HG03521 (cell line): ENCODE results near the gene ATP6V1G1.
"Not testable (repeated sequence)": the region's sequence is repeated elsewhere in the genome, so short reads cannot be mapped to it uniquely, and the experiment has no call there.

Experiments used
- ATAC-seq: cut with Tn5 transposase; IDR thresholded peaks from one replicate; pipeline ENCODE4 v1.9.1; 2021; ENCODE audit warnings: mild to moderate bottlenecking, moderate library complexity; ENCODE audit not compliant: unreplicated experiment

ATP6V1G1 gene

GRCh38 chr9:114578134-114578533 is 9.4 kb upstream of the ATP6V1G1 start:
- ATAC-seq: not testable (repeated sequence)

GRCh38 chr9:114580609-114581193 is 6.9 kb upstream of the ATP6V1G1 start:
- ATAC-seq: no peak

DNA sequence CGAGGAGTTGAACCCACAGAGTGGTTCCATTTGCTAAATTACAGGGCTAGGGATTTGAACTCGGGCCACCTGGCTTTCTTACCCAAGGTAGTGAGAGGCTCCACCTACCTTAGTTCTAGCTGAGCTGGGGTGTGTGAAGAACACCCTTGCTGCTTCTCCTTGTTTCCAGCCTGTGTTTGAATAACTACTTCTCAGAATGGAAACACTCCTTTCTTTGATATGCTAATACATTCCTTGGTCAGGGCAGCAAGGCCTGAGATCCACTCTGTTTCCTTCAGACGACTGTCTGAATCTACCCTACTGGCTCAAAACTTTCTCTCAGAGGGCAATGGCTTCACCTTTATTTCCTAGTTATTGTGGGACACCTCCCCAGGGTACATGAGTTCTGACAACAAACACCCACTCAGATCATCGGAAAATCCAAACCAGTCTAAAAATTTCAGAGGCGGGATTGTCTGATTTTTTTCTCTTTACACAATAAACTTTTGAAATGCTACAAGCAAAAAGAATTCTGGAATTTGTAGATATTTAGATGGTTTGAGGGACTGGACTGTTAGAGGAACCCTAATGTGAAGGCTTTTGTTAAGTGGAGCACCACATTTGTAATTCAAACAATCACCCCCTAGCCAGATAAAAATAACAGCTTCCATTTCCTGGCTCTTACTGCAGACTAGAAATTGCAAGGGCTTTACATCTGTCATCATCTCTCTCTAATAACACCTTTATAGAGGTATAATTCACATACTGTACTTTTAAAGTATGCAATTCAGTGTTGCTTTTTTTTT is 4.0 kb upstream of the ATP6V1G1 start:
- ATAC-seq: no peak

GRCh38 chr9:114588210-114588609 is 641 bp downstream of the ATP6V1G1 start:
- ATAC-seq: no peak

- ATAC-seq: no peak
Observed at GRCh38 chr9:114588651-114589526, 1.3 kb downstream of the ATP6V1G1 start.

DNA sequence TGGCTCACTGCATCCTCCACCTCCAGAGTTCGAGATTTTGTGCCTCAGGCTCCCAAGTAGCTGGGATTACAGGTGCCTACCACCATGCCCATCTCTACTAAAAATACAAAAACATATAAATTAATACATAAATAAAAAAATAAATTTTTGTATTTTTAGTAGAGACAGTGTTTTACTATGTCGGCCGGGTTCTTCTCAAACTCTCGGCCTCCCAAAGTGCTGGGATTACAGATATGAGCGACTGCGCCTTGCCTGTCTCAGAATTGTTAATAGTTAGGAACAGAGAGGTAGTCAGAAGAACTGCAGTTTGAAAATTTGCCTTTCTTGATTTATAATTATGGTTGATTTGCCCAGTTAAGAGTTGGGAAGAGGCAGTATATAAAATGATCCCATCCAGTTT is 2.8 kb downstream of the ATP6V1G1 start:
- ATAC-seq: no peak

GRCh38 chr9:114591291-114591787 is 3.8 kb downstream of the ATP6V1G1 start:
- ATAC-seq: no peak

GRCh38 chr9:114591849-114592248 is 4.3 kb downstream of the ATP6V1G1 start:
- no peak for ATAC-seq

GRCh38 chr9:114592356-114592755 is 4.8 kb downstream of the ATP6V1G1 start:
- no peak for ATAC-seq

GRCh38 chr9:114594136-114594535 is 6.6 kb downstream of the ATP6V1G1 start:
- no peak for ATAC-seq

- ATAC-seq: not testable (repeated sequence)
Observed at GRCh38 chr9:114600502-114601248, 13.1 kb downstream of the ATP6V1G1 start.

GRCh38 chr9:114601787-114602186 is 14.2 kb downstream of the ATP6V1G1 start:
- not testable (repeated sequence) for ATAC-seq

DNA sequence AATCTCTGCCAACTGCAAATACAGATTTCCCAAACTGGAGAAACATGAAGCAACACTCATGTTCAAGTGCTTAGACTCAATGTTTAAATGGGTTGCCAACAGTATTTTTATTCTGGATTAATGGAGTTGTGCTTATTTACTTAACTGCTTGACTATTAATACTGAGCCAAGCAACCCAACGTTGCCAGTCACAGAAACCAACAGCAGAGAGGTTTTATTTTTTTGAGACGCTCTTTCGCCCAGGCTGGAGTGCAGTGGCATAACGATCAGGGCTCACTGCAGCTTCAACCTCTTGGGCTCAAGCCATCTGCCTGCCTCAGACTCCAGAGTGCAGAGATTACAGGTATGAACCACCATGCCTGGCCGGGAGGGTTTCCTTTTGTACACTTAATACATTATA is 15.1 kb downstream of the ATP6V1G1 start:
- no peak for ATAC-seq

- ATAC-seq: no peak
Observed at GRCh38 chr9:114603248-114603647, 15.7 kb downstream of the ATP6V1G1 start.

GRCh38 chr9:114604989-114605388 is 17.4 kb downstream of the ATP6V1G1 start:
- ATAC-seq: no peak

GRCh38 chr9:114606068-114606467 is 18.5 kb downstream of the ATP6V1G1 start:
- no peak for ATAC-seq

GRCh38 chr9:114606597-114607207 is 19.1 kb downstream of the ATP6V1G1 start:
- no peak for ATAC-seq

DNA sequence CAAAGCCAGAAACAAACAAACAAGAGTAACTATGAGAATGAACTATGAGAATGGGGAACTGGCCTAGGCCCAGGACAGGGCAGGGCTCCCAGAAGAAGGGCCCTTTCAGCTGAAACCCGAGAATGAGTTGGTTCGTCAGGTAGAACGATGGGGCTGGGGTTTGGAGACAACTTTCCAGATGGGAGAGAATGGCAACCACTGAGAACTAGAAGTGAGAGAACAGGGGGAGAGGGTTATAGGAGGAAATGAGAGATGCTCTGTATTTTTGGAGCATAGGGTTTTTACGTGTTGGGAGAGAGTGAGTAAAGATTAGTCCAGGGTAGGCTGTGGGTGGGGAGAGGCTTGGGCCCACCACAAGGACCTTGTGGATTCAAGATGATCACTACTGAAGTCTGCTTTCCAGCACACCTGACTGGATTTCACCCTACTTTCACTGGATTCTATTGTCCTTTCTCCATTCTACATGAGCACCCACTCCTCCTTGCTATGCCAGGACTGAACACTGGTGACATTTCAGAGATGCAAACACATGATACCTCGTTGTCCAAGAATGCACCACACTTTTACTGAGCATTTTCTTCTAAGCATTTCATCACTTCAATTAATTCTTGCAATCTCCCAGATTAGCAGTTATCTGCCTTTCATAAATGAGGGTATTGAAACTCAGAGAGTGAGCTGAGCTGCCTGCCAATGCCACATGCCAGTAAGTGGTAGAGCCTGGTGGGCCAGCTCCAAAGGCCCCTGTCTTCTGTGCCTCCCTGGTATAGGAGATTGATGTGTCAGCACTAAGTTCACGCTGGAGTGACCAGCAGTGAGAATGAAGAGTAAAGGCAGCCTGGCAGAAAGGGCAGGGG is 20.3 kb downstream of the ATP6V1G1 start:
- no peak for ATAC-seq

- ATAC-seq: no peak
Observed at GRCh38 chr9:114608525-114608796, 20.9 kb downstream of the ATP6V1G1 start.
